ENCODE data around the gene MTMR3.

MTMR3 gene

DNA sequence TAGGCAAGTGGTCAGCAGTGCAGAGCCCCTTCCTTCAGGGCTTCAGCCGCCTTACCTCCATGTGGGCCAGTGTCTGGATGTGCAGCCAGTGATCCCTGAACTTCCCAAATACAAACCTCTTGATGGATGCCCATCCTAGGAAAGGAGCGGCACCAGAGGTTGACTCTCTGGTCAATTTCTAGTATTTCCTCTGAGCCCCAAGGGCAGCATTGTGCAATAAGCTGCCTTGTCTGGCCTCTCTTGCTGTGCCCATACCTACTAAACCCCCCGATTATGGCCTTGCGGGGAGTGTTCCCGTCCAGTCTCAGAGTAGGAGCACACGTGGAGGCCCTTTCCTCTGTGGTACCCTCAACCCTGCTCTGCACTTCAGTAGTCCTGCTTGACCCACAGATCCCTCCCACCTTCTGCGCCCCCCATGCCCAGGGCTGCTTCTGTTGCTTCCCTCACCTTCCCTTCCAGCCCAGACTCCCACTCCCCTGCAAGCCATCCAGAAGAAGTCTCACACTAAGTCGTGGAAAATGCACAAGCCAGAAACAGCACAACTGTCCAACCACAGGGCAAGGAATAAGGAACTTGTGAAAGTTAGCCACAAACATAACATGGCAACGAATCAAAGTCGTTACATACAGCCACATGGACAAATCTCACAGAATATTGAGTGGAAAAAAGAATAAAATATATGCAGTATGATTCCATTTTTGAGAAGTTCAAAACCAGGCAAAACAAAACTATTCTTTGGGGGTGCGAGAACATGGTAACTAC, 157.7 kb downstream of the MTMR3 start:
- no peak for TF ChIP-seq ZBTB7A (IDR thresholded peaks at IDR 0.05; ENCODE audit: low read depth)
- TF ChIP-seq RAD21 (IDR thresholded peaks at IDR 0.05; ENCODE audit: low read depth): no peak
- TF ChIP-seq, protein P1, sequence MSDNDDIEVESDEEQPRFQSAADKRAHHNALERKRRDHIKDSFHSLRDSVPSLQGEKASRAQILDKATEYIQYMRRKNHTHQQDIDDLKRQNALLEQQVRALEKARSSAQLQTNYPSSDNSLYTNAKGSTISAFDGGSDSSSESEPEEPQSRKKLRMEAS (IDR thresholded peaks at IDR 0.05): no peak
- no peak for TF ChIP-seq USF1 (IDR thresholded peaks at IDR 0.05)
- no peak for TF ChIP-seq CREB1 (IDR thresholded peaks at IDR 0.05; ENCODE audit: low read depth)
- TF ChIP-seq EP300 (IDR thresholded peaks at IDR 0.05; ENCODE audit: borderline replicate concordance): no peak
- TF ChIP-seq FOXM1 (IDR thresholded peaks at IDR 0.05; ENCODE audit: borderline replicate concordance, low read depth): no peak
- TF ChIP-seq, protein P2, sequence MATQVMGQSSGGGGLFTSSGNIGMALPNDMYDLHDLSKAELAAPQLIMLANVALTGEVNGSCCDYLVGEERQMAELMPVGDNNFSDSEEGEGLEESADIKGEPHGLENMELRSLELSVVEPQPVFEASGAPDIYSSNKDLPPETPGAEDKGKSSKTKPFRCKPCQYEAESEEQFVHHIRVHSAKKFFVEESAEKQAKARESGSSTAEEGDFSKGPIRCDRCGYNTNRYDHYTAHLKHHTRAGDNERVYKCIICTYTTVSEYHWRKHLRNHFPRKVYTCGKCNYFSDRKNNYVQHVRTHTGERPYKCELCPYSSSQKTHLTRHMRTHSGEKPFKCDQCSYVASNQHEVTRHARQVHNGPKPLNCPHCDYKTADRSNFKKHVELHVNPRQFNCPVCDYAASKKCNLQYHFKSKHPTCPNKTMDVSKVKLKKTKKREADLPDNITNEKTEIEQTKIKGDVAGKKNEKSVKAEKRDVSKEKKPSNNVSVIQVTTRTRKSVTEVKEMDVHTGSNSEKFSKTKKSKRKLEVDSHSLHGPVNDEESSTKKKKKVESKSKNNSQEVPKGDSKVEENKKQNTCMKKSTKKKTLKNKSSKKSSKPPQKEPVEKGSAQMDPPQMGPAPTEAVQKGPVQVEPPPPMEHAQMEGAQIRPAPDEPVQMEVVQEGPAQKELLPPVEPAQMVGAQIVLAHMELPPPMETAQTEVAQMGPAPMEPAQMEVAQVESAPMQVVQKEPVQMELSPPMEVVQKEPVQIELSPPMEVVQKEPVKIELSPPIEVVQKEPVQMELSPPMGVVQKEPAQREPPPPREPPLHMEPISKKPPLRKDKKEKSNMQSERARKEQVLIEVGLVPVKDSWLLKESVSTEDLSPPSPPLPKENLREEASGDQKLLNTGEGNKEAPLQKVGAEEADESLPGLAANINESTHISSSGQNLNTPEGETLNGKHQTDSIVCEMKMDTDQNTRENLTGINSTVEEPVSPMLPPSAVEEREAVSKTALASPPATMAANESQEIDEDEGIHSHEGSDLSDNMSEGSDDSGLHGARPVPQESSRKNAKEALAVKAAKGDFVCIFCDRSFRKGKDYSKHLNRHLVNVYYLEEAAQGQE (IDR thresholded peaks at IDR 0.05; ENCODE audit: low read depth): no peak
- TF ChIP-seq TAF1 (IDR thresholded peaks at IDR 0.05; ENCODE audit: low read depth): no peak
- TF ChIP-seq EGR1 (IDR thresholded peaks at IDR 0.05): no peak
- TF ChIP-seq NFIC (IDR thresholded peaks at IDR 0.05): no peak
- TF ChIP-seq CEBPB (IDR thresholded peaks at IDR 0.05): no peak
- TF ChIP-seq TEAD4 (IDR thresholded peaks at IDR 0.05): no peak
- TF ChIP-seq YY1 (IDR thresholded peaks at IDR 0.05; ENCODE audit: low read depth): no peak
- no peak for TF ChIP-seq TCF12 (IDR thresholded peaks at IDR 0.05; ENCODE audit: low read depth)

- TF ChIP-seq RAD21 (IDR thresholded peaks at IDR 0.05; ENCODE audit: low read depth) (no peak), USF1 (IDR thresholded peaks at IDR 0.05) (no peak)
- TF ChIP-seq, protein P2 (IDR thresholded peaks at IDR 0.05; ENCODE audit: low read depth): no peak
Measured at GRCh38 chr22:30041475-30041874, 158.5 kb downstream of the MTMR3 start.

- no peak for TF ChIP-seq RAD21 (IDR thresholded peaks at IDR 0.05; ENCODE audit: low read depth)
- TF ChIP-seq, protein P1 (IDR thresholded peaks at IDR 0.05): no peak
- TF ChIP-seq EP300 (IDR thresholded peaks at IDR 0.05; ENCODE audit: borderline replicate concordance): no peak
- no peak for TF ChIP-seq TCF12 (IDR thresholded peaks at IDR 0.05; ENCODE audit: low read depth)
- no peak for TF ChIP-seq EGR1 (IDR thresholded peaks at IDR 0.05)
- no peak for TF ChIP-seq NFIC (IDR thresholded peaks at IDR 0.05)
- no peak for TF ChIP-seq CEBPB (IDR thresholded peaks at IDR 0.05)
- no peak for TF ChIP-seq CREB1 (IDR thresholded peaks at IDR 0.05; ENCODE audit: low read depth)
- TF ChIP-seq FOXM1 (IDR thresholded peaks at IDR 0.05; ENCODE audit: borderline replicate concordance, low read depth): no peak
- TF ChIP-seq YY1 (IDR thresholded peaks at IDR 0.05; ENCODE audit: low read depth): no peak
- TF ChIP-seq TEAD4 (IDR thresholded peaks at IDR 0.05): no peak
- no peak for TF ChIP-seq TAF1 (IDR thresholded peaks at IDR 0.05; ENCODE audit: low read depth)
- TF ChIP-seq, protein P2 (IDR thresholded peaks at IDR 0.05; ENCODE audit: low read depth): no peak
- no peak for TF ChIP-seq USF1 (IDR thresholded peaks at IDR 0.05)
- no peak for TF ChIP-seq ZBTB7A (IDR thresholded peaks at IDR 0.05; ENCODE audit: low read depth)
Measured at GRCh38 chr22:30041881-30042280, 158.9 kb downstream of the MTMR3 start.

- TF ChIP-seq USF1 (IDR thresholded peaks at IDR 0.05) (no peak), RAD21 (IDR thresholded peaks at IDR 0.05; ENCODE audit: low read depth) (no peak), TCF12 (IDR thresholded peaks at IDR 0.05; ENCODE audit: low read depth) (no peak), ZBTB7A (IDR thresholded peaks at IDR 0.05; ENCODE audit: low read depth) (no peak)
- TF ChIP-seq, protein P1 (IDR thresholded peaks at IDR 0.05): no peak
Measured at GRCh38 chr22:30043161-30043560, 160.2 kb downstream of the MTMR3 start.

Data from Ishikawa (cell line).